ENCODE data around the gene CLASP1.
"Not testable (repeated sequence)": the region's sequence is repeated elsewhere in the genome, so short reads cannot be mapped to it uniquely, and the experiment has no call there.

CLASP1 gene

DNA sequence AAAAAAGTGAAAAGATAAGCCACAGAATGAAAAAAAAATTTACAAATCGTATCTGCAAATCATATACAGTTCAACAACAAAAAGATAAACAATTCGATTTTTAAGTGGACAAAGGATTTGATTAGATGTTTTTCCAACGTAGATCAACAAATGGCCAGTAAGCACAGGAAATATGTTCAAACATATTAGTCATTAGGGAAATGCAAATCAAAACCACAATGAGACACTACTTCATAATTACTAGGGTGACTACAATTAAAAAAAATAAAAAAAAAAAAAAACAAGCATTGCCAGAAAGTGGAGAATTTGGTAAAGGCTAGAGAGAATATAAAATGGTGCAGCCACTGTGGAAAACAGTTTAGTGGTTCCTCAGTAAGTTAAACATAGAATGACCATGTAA lies 156.9 kb downstream of the CLASP1 start:
- DNase-seq: no peak

DNA sequence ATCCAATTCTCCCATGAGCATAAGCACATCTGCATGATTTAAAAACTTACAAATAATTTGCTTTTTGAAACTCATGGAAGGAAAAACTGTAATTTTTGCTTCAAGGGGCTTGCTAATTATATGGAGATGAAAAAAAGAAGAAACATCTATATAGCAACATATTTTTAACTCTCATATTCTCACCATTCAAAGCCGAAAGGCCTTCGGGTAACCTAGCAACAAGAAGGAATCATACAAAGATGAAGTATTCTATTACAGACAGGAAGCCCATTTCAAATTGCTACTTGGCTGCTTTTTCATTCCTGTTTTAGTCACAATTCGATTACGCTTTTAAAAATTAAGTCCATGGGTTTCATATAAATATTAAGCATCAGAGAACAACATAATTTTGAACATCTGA lies 157.7 kb downstream of the CLASP1 start:
- DNase-seq: no peak

DNA sequence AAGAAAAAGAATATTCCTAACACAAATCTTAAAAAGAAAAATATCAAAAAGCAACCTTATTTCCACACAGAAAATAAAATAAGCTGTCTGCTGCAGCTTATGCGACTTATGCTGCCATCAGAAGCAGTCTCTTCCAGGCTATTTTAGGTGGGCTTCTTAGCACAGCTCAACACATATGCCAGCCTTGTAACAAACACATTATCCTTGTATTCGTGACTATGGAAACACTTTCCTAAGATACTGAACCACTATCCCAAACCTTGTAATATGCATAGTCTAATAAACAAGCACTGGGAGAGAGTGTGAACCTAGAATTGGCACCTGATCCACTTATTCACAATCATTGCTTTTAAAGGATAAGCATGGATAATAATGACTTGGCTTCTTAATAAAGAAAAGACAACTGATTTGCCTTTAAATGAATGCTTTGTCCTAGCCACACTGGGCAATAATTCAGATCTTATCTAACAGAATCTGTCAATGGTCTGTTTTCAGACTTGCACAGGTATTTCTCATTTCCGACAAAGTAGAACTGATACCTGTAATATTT lies 158.6 kb downstream of the CLASP1 start:
- DNase-seq: no peak

DNA sequence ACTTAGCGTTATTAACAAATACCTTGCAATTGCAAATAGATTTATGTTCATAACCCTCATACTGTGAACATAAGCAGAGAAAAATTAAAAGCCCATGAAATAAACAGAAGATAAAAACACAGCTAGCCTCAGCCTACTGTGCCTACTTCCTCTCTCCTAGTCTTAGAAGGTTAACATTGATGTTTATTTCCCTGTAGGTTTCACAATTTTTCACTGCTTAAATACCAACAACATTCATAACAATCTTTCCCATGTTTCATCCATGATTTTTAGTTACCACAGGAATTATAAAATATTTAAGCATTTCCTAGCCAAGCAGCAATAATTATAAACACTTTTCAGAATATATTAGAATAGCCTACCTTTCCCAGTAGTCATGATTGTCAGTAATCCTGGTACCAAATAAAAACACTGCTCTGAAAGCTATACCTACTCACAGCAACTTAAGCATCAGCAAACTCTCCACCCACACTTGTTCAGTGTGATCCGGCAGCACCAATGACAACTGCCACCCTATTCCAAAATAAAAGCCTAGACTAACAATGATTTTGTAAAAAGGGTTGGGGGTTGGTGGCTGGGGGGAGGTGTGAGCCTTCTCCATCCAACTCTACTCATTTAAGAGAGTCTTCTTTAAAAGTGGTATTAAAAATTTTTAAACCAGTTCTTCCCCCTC lies 159.2 kb downstream of the CLASP1 start:
- DNase-seq: no peak

DNA sequence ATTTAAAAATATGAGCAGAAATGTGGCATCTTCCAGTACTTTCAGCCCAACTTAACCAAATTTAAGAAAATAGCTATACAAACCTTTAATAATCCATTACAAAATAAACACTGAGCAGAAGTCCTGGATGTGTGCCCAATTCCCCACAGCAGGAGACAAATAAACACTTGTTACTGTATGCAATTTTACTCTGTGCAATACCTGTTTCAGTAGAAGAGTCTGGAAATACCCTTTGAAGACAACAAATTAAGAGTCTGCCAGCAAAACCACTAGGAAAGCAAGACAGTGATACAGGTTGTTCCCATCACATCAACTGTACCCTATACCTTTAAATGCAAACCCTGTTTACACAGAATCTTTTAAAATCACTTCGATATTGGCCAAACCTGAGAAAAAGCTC lies 160.0 kb downstream of the CLASP1 start:
- DNase-seq: no peak

DNA sequence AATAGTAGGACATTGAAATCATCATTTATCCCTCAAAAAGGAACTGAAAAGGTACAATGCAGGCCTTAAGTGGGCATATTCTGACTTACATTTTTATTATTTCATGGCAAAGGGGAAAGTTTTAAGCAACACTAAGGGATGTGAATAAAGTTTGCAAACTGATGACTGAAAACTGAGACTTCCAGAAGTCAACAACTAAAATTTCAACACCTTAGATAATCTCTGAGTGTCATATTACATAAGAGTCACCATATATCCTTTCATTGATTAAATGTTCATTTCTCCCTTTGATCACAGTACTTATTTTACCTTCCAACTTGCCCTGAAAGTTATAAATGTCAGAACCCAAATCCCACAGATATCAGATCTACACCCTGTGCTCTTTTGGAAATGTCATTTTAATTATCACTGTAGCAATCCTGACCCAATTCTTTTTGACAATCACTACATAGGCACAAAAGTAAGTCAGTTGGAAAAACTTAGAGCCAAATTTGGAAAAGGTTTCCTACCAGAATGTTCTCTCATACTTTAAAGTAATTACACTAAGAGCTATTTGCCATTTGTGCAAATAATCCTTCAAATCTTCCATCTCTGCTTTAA lies 163.0 kb downstream of the CLASP1 start:
- DNase-seq: no peak

DNA sequence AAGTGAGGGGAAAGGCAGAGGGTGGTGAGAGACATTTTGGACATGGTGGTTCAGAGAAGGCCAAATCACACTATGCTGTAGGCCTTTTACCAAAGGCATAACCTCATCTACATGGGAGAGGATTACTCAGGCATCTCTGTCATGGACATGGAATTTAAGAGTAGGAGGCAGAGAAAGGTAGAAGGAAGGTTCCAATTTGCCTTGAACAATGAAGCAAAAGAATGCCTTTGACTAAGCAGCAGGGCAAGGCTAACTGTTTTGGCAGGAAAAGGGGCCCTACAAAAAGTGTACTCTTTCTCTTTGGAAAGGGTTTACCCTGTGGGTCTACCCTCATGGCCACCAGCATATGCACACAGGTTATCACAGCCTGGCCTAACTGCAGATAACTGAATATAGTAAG lies 164.2 kb downstream of the CLASP1 start:
- no peak for DNase-seq

DNA sequence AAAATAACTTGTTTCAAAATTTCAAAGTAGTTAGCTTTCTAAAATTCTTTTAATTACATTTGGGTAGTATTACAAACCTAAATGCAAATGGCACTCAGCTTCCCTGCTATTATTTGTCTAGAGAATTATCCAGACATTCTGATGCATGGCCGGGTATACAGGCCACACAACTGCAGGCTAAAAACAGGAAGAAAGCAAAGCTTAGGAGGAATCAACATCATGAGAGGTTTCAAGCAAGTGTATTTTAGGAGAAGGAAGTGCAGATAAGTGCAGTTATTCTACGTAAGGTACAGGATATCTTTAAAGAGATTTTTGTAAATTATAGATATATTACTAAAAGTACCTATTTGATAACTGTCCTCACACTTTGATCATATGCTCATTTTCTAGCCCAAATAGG lies 165.4 kb downstream of the CLASP1 start:
- no peak for DNase-seq

DNA sequence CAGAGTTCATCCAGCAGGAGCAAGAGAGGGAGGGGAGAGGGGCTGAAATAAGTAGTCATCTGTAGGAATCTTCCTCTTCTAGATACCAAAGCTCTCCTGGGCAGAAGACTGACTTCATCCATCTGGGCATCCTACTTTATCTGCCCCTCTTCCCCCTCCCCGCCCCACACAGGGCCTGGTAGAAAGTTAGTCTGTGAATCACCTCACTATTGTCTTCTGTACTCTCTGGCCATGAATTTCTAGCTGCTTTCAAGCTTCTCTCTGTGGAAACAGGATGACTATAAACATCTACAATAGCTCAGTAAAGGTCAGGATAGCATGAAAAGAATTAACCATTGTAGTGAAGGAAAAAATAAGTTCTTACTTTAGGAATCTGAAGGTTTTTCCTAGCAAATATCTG lies 166.2 kb downstream of the CLASP1 start:
- DNase-seq: no peak

DNA sequence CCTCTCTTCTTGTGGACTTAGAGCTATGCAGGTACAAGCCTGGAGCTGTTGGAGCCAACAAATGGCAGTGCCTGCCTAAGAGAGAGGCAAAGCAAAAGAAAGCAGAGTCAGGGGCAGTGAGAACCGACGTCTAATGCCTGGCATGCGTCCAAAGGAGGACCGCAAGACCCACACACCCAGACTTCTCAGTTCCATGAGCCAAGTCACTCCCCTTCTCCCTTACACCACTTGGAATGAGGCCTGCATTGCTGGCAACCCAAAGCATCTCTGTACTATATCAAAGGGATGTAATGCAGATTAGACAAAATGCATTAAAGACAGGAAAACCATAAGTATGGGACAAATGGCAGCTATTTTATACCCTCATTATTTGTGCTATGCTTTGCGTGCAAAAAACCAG lies 168.4 kb downstream of the CLASP1 start:
- DNase-seq: no peak

DNA sequence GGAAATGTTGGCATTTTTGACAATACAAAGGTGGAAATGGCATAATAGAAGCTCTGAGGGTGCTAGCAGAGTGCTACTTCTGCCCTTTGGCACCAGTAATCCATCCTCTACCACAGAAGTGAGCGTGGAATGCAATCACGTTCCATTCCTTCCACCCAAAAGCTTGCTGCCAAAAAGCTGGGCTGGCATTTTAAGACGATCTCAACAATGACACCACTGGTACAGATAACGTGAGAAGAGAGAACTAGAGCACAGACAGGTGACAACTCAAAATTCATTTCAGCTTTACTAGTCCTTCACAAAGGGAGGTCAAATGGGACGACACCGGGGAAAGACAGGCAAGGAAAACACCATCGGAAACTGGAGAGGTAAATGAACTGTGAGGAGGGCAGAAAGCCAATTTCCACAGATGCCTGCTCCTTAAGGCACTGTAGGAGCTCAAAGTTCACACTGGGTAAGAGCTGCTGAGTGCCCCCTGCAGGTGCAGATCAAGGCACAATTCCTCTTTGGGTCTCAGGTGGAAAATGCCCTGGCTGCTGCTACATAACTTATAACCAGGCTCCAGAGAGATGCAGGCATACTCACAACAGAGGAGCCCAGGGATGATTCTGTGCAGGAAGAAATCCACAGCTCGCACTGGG lies 169.3 kb downstream of the CLASP1 start:
- DNase-seq: no peak

DNA sequence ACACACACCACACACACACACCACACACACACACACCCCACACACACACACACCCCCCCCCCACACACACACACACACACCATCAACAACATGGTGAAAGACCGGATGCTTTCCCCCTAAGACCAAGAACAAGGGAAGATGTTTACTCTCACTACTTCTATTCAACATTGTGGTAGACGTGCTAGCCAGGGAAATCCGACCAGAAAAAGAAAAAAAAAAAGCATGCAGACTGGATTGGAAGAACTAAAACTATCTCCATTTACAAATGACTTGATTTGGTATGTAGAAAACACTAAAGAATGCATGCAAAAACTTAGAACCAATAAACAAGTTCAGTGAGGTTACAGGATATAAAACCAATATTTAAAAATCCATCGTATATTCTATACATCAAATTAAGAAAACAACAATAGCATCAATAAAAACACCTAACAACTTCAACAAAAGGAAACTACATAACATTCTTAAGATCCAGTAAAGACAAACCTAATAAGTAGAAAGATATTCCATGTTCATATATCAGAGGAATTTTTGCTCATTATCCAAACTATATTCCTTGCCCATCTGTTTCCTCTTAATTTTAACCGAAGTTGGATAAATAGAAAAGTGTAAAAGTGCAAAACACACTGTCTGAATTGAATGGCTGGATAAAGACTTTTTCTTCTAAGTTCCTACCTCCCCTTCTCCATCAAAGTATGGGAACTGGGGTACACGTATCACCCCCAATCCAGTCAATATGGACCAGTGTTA lies 170.1 kb downstream of the CLASP1 start:
- no peak for DNase-seq

DNA sequence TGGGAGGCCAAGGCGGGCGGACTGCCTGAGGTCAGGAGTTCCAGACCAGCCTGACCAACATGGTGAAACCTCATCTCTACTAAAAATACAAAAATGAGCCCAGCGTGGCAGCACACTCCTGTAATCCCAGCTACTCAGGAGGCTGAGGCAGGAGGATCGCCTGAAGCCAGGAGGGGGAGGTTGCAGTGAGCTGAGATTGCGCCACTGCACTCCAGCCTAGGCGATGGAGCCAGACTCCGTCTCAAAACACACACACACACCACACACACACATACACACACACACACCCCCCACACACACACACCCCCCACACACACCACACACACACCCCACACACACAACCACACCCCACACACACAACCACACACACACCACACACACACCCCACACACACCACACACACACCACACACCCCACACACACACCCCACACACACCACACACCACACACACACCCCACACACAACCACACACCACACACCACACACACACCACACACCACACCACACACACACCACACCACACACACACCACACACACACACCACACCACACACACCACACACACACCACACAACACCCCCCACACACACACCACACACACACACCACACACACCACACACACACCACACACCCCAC lies 170.8 kb downstream of the CLASP1 start:
- DNase-seq: not testable (repeated sequence)

DNA sequence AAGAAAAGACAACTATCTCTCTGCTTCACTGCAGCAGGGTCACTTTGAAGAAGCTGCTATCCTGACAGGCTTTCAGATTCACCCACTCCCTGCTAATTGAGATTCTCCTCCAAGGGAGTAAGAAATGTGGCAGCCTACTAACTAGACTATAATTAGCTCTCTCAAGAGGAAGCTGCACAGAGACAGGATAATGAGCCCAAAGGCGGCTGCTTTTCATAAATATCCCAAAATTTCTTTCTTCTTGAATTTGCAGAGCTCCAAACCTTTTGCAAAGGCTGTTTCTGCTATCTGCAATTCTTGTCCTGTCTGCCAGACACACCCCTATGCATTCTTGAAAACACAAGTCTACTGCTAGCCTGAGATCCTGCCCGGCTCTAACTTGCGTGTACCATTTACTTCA lies 172.6 kb downstream of the CLASP1 start:
- DNase-seq: no peak

DNA sequence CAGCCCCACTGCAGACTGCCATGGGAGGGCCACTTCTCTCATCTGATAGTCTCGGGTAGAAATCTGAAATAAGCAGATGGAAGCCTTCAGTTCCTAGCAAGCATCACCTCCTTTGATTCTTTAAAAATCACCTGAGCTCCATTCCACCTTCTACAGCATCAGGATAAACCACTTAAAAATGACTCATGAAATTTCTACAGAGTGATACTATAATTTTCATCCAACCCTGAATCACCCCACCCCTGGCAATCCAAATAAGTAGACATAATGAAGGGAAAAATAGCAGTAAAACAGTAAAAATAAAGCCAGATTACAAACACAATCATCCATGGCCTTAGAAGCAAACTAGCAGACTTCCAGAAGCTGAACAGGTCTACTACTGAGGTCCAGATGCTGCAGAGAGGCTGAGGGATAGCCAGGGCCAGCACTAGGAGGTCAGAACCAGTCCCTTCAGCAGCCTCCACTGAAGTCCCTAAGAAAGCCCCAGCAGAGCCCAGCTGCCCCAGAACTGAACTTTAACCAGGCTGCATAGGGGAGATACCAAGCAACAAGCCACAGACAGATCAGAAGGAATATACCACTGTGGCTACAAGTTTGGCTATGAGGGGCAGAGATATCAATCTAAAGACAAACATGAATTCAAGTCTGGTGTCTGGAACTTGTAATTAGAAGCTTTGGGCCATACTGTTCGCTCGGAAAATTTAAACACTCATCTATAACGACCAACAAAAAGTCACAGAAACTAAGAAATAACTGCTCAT lies 173.3 kb downstream of the CLASP1 start:
- DNase-seq: no peak

DNA sequence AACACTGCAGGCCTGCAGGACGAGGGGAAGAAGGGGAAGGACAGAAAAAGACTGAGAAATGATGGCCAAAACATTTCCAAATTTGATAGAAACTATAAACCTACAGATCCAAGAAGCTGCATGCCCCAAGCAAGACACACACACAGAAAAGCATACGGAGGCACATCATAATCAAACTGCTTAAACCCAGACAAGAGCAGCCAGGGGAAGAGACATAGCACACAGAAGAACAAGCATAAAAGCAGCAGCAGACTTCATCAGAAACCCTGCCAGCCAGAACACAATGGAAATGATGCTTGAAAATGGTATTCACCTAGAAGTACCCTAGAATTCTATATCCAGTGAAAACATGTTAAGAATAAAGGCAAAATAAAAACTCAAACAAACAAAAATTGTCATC lies 175.8 kb downstream of the CLASP1 start:
- no peak for DNase-seq

DNA sequence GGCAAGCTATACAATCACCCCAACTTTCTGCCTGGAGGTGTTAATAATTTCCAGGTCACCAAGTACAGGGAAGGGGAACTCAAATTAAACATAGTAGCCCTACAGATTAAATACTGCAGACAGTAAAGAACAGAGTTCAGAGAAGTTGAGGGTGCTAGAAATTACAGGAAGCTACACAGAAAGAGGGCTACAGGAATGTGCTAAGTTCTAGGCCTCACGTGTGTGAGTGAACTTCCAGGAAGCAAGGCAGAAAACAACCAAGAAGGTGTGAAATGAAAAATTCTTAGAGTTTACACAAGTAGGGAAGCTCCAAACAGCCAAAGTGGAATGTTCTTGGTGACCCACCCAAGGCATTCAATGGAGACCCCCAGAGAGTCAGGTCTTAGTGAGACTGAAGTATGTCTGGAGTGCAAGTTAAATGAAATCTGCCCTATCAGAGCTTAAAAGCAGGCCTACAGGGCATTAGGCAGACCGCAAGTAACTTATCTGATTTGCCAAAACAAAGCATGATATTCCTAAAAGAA lies 176.7 kb downstream of the CLASP1 start:
- DNase-seq: no peak

DNA sequence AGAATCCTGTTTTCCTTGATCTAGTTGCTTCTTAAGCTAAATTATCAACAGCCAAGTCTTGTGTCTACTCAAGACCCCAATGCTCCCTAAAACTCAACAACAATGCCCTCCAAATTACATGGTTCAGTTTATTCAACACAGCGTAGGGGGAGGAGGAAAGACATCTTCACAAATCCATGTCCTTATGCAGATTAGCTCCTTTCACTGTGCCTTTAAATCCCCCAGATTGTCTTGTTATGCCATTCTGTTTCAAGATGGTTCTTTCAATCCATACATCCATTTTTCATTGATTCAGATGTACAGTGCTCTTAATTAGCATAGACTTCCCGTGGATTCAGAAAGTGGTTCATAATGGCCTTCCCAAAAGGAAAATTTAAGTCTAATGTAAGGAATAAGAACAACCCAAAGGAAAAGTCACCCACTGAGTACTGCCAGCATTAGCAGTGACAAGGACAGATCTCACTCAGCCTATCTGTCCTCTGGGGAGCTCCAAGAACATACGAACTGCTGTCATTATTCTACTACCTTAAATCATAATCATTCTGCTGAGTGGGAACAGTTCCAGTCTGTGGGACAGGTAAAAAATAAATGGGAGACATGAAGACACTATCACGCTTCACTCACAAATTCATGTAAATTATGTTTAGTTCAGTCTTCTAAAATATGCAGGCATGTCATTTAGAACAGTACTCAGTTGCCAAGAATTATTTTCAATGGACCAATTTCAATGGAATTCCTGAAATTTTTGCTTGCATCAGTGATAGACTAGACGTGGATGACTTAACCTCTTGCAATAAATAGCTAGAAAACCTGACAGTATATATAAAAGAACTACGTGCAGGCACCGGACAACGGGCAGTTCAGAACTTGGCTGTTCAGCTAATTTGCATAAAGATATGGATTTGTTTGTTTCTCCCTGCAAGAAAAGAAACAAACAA lies 177.5 kb downstream of the CLASP1 start:
- DNase-seq: no peak

DNA sequence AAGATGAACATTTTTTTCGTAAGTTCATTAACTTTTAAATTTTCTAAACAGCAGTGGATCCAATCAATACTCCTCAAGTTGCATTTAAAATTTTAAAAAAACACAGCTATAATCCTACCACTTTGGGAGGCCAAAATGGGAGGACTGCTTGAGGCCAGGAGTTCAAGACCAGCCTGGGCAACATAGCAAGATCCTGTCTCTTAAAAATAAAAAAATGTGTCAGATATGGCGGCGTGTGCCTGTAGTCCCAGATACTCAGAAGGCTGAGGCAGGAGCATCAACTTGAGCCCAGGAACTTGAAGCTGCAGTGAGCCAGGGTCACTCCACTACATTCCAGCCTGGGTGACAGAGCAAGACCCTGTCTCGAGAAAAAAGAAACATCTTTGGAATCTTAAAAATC lies 178.3 kb downstream of the CLASP1 start:
- DNase-seq: no peak

DNA sequence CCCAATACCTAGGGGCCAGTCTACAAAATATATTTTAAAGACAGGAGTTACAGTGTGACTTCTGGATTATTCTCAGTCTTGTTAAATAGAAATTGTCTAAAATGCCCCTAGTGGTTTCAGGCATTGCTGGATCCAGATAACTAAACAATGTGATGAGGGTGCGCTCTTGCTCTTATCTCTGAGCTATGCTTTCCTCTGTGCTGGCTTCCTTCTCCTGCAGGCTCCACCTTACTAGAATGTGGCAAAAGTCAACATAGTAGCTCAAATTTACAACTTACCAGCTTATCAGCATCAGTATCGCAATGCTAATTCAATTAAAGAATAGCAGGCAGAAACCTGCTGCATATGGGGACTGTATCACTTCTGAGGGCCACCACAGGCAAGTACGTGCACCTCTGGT lies 179.9 kb downstream of the CLASP1 start:
- DNase-seq: no peak

DNA sequence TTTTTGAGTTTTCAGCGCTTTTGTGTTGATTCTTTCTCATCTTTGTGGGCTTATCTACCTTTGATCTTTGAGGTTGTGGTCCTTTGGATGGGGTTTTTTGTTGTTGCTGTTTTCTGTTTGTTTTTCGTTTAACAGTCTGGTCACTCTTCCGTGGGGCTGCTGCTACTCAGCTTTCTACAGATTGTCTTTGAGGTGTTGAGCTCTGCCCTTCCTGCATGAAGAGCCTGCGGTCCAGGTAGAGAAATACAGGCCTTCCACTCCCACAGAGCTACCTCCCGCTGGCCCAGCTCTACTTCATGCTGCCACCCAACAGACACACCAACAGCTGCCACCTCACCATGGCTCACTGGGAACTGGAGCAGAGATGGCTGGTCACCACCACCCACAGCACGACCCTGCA lies 180.3 kb downstream of the CLASP1 start:
- no peak for DNase-seq
